HepG2 (cell line): ENCODE results near the gene PAPPA2. TPM values are rescaled to one million over a fixed set of nuclear protein-coding genes. Genes with fewer than 3 reads are reported as not detected.

Experiments
- ATAC-seq: fragments of 200-7000 bp; cut with Tn5 transposase; 3 replicates; pipeline ENCODE4 v1.9.1; 2020; ENCODE audit warnings: mild to moderate bottlenecking, moderate library complexity
- BruUV-seq: library from RNA; stranded (reverse); fragments of 400-500 nt; replicated peaks from 2 replicates; lab custom pipeline; 2021; lab: Mats Ljungman, UMichigan
- CTCF ChIA-PET: fragments of 300-600 bp; formaldehyde crosslinking; extraction: SDS; loops from one replicate; lab custom pipeline; 2021; ENCODE audit warnings: low total read pairs, inconsistent platforms, low intra/inter-chr PET ratio; lab: Yijun Ruan, JAX
- POLR2A ChIA-PET: fragments of 350-600 bp; sonication (Branson Sonifier 250); formaldehyde crosslinking; loops from one replicate; lab custom pipeline; 2020; ENCODE audit warnings: antibody characterized with exemption, inconsistent platforms; lab: Yijun Ruan, JAX
- DNase-seq: peaks from one replicate; pipeline ENCODE4 v3.0.0-alpha.2; 2015; ENCODE audit warnings: low spot score
- FAIRE-seq: peaks from 3 replicates; lab custom pipeline; 2011; peaks lifted over from hg19 to GRCh38; lab: Jason Lieb, UNC
- H2AFZ ChIP-seq: one replicate; pipeline ENCODE4 v1.6.1; 2011; ENCODE audit warnings: low read length, inconsistent platforms
- H3K27ac ChIP-seq: fragments of 300-600 bp; 3 replicates; pipeline ENCODE4 v1.8.0; 2011; ENCODE audit warnings: mixed run types, mild to moderate bottlenecking, mixed read lengths, low read length, inconsistent platforms; ENCODE audit not compliant: insufficient read depth; ENCODE audit errors: extremely low read length
- H3K27me3 ChIP-seq, 2 experiments: fragments of 200-600 bp in 1 of 2; 2 replicates in 1 of 2; 3 replicates in 1 of 2; pipeline versions ENCODE4 v1.6.0 to v1.8.0; 2011; ENCODE audit warnings: low read length in 2 of 2, mild to moderate bottlenecking in 2 of 2, moderate library complexity in 2 of 2, inconsistent platforms in 1 of 2; ENCODE audit not compliant: insufficient read depth in 2 of 2, control insufficient read depth in 1 of 2
- H3K36me3 ChIP-seq, 2 experiments: fragments of 200-600 bp in 1 of 2; replicated peaks in 1 of 2; 2 replicates in 1 of 2; 3 replicates in 1 of 2; pipeline versions ENCODE4 v1.5.1 to v1.8.0; 2011; ENCODE audit warnings: low read length in 2 of 2, inconsistent platforms in 1 of 2; ENCODE audit not compliant: insufficient read depth in 2 of 2, control insufficient read depth in 1 of 2
- H3K4me1 ChIP-seq: 2 replicates; pipeline ENCODE4 v1.5.1; 2012; ENCODE audit warnings: low read length, inconsistent platforms; ENCODE audit not compliant: insufficient read depth
- H3K4me2 ChIP-seq: 2 replicates; pipeline ENCODE4 v1.6.0; 2011; ENCODE audit warnings: low read depth, low read length, inconsistent platforms
- H3K4me3 ChIP-seq, 3 experiments: fragments of 200-600 bp in 1 of 3; sonication (generic), shearing (Covaris generic) in 1 of 3; replicated peaks in 1 of 3; 2 replicates each; pipeline ENCODE4 v1.5.1; 2011 to 2016; ENCODE audit warnings: low read length in 3 of 3, inconsistent platforms in 2 of 3, low read depth in 2 of 3, mild to moderate bottlenecking in 2 of 3, control low read depth in 1 of 3, mixed read lengths in 1 of 3; ENCODE audit not compliant: insufficient read depth in 1 of 3
- H3K79me2 ChIP-seq: one replicate; pipeline ENCODE4 v1.6.1; 2011; ENCODE audit warnings: low read length, inconsistent platforms; ENCODE audit not compliant: insufficient read depth
- H3K9ac ChIP-seq: 2 replicates; pipeline ENCODE4 v1.6.0; 2011; ENCODE audit warnings: mild to moderate bottlenecking, low read depth, low read length, inconsistent platforms; ENCODE audit not compliant: insufficient read depth
- H3K9me3 ChIP-seq: 2 replicates; pipeline ENCODE4 v1.5.1; 2012; ENCODE audit warnings: mild to moderate bottlenecking, low read length
- H4K20me1 ChIP-seq: 2 replicates; pipeline ENCODE4 v1.6.0; 2011; ENCODE audit warnings: inconsistent platforms, mild to moderate bottlenecking, low read length, moderate library complexity; ENCODE audit not compliant: insufficient read depth
- CBFB ChIP-seq: sonication (generic); formaldehyde crosslinking; IDR thresholded peaks from 2 replicates; pipeline ENCODE4 v1.4.0; 2020; ENCODE audit warnings: missing genetic modification reagents
- HNF4G ChIP-seq, 2 experiments: sonication (generic) in 1 of 2; formaldehyde crosslinking in 1 of 2; IDR thresholded peaks; 2 replicates each; pipeline versions ENCODE4 v1.4.0 to v1.6.1; 2011 to 2020; ENCODE audit warnings: borderline replicate concordance in 2 of 2, low read depth in 2 of 2, mild to moderate bottlenecking in 2 of 2, low read length in 1 of 2, missing genetic modification reagents in 1 of 2, moderate library complexity in 1 of 2
- NFE2 ChIP-seq: sonication (generic); formaldehyde crosslinking; IDR thresholded peaks from 2 replicates; pipeline ENCODE4 v1.4.0; 2020; ENCODE audit warnings: missing genetic modification reagents
- RCOR2 ChIP-seq: IDR thresholded peaks from 2 replicates; pipeline ENCODE4 v1.6.1; 2016; ENCODE audit warnings: missing biosample characterization, missing genetic modification reagents
- REXO4 ChIP-seq: sonication (generic); formaldehyde crosslinking; IDR thresholded peaks from 2 replicates; pipeline ENCODE4 v1.8.0; 2022; ENCODE audit warnings: missing genetic modification reagents, mild to moderate bottlenecking, borderline replicate concordance
- SMAD9 ChIP-seq: sonication (generic); formaldehyde crosslinking; IDR thresholded peaks from 2 replicates; pipeline ENCODE4 v1.5.1; 2020; ENCODE audit warnings: mild to moderate bottlenecking, missing genetic modification reagents
- XBP1 ChIP-seq: sonication (generic); formaldehyde crosslinking; IDR thresholded peaks from 2 replicates; pipeline ENCODE4 v1.5.0; 2020; ENCODE audit warnings: missing genetic modification reagents
- ZFP36L2 ChIP-seq: sonication (generic); formaldehyde crosslinking; IDR thresholded peaks from 2 replicates; pipeline ENCODE4 v1.4.0; 2020; ENCODE audit warnings: missing genetic modification reagents
- ZKSCAN5 ChIP-seq: sonication (generic); formaldehyde crosslinking; IDR thresholded peaks from 2 replicates; pipeline ENCODE4 v1.5.1; 2020; ENCODE audit warnings: mild to moderate bottlenecking, missing genetic modification reagents
- ZNF232 ChIP-seq: sonication (generic); formaldehyde crosslinking; IDR thresholded peaks from 2 replicates; pipeline ENCODE4 v1.4.0; 2020; ENCODE audit warnings: missing genetic modification reagents, borderline replicate concordance
- ZNF432 ChIP-seq: sonication (generic); formaldehyde crosslinking; IDR thresholded peaks from 2 replicates; pipeline ENCODE4 v1.5.0; 2020; ENCODE audit warnings: missing genetic modification reagents, mild to moderate bottlenecking, borderline replicate concordance
- ZNF773 ChIP-seq: sonication (generic); formaldehyde crosslinking; IDR thresholded peaks from 2 replicates; pipeline ENCODE4 v1.4.0; 2020; ENCODE audit warnings: missing genetic modification reagents, borderline replicate concordance
- WGBS: methylation state at CpG from one replicate; pipeline ENCODE4 v1.1.6; 2017; ENCODE audit warnings: low lambda C conversion rate; 5-methylcytosine and 5-hydroxymethylcytosine counted together
- in situ Hi-C: cut with HindIII; loops from 2 replicates; pipeline ENCODE4 v1.10.0; 2017; ENCODE audit warnings: low pct_unique_long_range_greater_than_20kb; ENCODE audit not compliant: extremely low pct_ligation_motif_present
- intact Hi-C: fragments of 100-400 bp; cut with micrococcal nuclease; formaldehyde crosslinking; loops from one replicate; pipeline ENCODE4 v1.10.0; 2022; ENCODE audit not compliant: unreplicated experiment
- polyA plus RNA-seq, 8 experiments: library from polyadenylated mRNA; depleted of rRNA in 3 of 8; stranded (reverse) in 7 of 8; unstranded in 1 of 8; fragments of >200 nt; fragmentation: Illumina TruSeq in 4 of 8; extraction: Trizol in 4 of 8; gene quantifications; 2 replicates each; pipeline versions ENCODE4 v1.2.1 to v1.2.3, GENCODE V29; 2011 to 2016; ENCODE audit warnings: low read depth in 4 of 8, missing spikeins in 1 of 8, mixed read lengths in 1 of 8; ENCODE audit not compliant: insufficient read depth in 1 of 8
- total RNA-seq, 5 experiments: library from RNA; depleted of rRNA; stranded (reverse); fragments of >200 nt; fragmentation: Illumina TruSeq; extraction: Trizol; gene quantifications; 2 replicates each; pipeline ENCODE4 v1.2.3, GENCODE V29; 2016; ENCODE audit warnings: low read depth in 1 of 5
- TF ChIP-seq, protein P1 (sequence below): sonication (generic); formaldehyde crosslinking; IDR thresholded peaks from 2 replicates; pipeline ENCODE4 v1.4.0; 2020; ENCODE audit warnings: missing genetic modification reagents
- TF ChIP-seq, protein P2 (sequence below): sonication (generic); formaldehyde crosslinking; IDR thresholded peaks from 2 replicates; pipeline ENCODE4 v1.5.0; 2020; ENCODE audit warnings: missing genetic modification reagents
- TF ChIP-seq, protein P3 (sequence below): sonication (generic); formaldehyde crosslinking; IDR thresholded peaks from 2 replicates; pipeline ENCODE4 v1.4.0; 2020; ENCODE audit warnings: missing genetic modification reagents, mild to moderate bottlenecking, borderline replicate concordance

Gene PAPPA2
- total and polyA plus RNA-seq, 2 of the 13 experiments (the other 11 are each of a cell fraction or from before 2014, with no cell fraction given): 0.01 TPM; not detected in 1

DNA sequence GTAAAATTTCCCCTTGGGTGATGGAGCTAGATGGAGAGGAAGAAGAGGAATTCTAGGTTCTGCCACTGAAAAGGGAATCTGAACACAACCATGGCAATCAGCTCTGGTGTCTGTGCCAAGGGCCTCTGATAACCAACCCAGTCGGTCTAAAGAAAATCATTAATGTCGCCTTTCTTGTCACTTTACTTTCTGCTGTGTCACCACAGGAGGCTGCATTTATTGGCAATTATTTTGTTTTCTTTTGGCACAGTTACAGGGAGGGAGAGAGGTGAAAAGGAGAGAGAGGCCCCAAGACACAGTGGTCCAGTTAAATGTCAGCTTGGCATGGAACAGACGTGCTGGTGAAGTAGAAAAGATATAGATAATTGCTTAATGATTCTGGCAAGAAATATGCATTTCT lies 414.6 kb downstream of the PAPPA2 start:
- 0 out of 5 replicates have a peak, but pooled peaks cover 0 to 3% of the 10 kb centered on the region in 2 experiments for H3K27me3 ChIP-seq
- BruUV-seq: no TSS peak
- ATAC-seq (no peak), FAIRE-seq (no peak), DNase-seq (no peak)
- H4K20me1 ChIP-seq: no peaks in the 10 kb centered on the region
- H2AFZ ChIP-seq: no peak overlapping the region
- no peaks in the 10 kb centered on the region for H3K4me1 ChIP-seq
- no peak overlapping the region for H3K9ac ChIP-seq
- TF ChIP-seq ZNF773 (CRISPR knock-in tag) (no peak), ZKSCAN5 (CRISPR knock-in tag) (no peak), ZFP36L2 (CRISPR knock-in tag) (no peak), ZNF232 (CRISPR knock-in tag) (no peak), SMAD9 (CRISPR knock-in tag) (no peak), REXO4 (CRISPR knock-in tag) (no peak), XBP1 (CRISPR knock-in tag) (no peak), RCOR2 (CRISPR knock-in tag) (no peak), HNF4G (IDR thresholded peaks at IDR 0.05; ENCODE audit: borderline replicate concordance, low read depth, low read length) (no peak), HNF4G (CRISPR knock-in tag; IDR thresholded peaks at IDR 0.05; ENCODE audit: borderline replicate concordance, low read depth) (no peak), NFE2 (CRISPR knock-in tag) (no peak), ZNF432 (CRISPR knock-in tag) (no peak), CBFB (no peak)
- TF ChIP-seq, protein P1, sequence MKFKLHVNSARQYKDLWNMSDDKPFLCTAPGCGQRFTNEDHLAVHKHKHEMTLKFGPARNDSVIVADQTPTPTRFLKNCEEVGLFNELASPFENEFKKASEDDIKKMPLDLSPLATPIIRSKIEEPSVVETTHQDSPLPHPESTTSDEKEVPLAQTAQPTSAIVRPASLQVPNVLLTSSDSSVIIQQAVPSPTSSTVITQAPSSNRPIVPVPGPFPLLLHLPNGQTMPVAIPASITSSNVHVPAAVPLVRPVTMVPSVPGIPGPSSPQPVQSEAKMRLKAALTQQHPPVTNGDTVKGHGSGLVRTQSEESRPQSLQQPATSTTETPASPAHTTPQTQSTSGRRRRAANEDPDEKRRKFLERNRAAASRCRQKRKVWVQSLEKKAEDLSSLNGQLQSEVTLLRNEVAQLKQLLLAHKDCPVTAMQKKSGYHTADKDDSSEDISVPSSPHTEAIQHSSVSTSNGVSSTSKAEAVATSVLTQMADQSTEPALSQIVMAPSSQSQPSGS (CRISPR knock-in tag): no peak
- TF ChIP-seq, protein P2, sequence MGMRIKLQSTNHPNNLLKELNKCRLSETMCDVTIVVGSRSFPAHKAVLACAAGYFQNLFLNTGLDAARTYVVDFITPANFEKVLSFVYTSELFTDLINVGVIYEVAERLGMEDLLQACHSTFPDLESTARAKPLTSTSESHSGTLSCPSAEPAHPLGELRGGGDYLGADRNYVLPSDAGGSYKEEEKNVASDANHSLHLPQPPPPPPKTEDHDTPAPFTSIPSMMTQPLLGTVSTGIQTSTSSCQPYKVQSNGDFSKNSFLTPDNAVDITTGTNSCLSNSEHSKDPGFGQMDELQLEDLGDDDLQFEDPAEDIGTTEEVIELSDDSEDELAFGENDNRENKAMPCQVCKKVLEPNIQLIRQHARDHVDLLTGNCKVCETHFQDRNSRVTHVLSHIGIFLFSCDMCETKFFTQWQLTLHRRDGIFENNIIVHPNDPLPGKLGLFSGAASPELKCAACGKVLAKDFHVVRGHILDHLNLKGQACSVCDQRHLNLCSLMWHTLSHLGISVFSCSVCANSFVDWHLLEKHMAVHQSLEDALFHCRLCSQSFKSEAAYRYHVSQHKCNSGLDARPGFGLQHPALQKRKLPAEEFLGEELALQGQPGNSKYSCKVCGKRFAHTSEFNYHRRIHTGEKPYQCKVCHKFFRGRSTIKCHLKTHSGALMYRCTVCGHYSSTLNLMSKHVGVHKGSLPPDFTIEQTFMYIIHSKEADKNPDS (CRISPR knock-in tag): no peak
- TF ChIP-seq, protein P3, sequence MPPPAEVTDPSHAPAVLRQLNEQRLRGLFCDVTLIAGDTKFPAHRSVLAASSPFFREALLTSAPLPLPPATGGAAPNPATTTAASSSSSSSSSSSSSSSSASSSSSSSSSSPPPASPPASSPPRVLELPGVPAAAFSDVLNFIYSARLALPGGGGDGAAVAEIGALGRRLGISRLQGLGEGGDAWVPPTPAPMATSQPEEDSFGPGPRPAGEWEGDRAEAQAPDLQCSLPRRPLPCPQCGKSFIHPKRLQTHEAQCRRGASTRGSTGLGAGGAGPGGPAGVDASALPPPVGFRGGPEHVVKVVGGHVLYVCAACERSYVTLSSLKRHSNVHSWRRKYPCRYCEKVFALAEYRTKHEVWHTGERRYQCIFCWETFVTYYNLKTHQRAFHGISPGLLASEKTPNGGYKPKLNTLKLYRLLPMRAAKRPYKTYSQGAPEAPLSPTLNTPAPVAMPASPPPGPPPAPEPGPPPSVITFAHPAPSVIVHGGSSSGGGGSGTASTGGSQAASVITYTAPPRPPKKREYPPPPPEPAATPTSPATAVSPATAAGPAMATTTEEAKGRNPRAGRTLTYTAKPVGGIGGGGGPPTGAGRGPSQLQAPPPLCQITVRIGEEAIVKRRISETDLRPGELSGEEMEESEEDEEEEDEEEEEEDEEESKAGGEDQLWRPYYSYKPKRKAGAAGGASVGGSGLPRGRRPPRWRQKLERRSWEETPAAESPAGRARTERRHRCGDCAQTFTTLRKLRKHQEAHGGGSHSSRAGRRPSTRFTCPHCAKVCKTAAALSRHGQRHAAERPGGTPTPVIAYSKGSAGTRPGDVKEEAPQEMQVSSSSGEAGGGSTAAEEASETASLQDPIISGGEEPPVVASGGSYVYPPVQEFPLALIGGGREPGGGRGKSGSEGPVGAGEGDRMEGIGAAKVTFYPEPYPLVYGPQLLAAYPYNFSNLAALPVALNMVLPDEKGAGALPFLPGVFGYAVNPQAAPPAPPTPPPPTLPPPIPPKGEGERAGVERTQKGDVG (CRISPR knock-in tag): no peak
- no peak overlapping the region for H3K4me3 ChIP-seq
- H3K79me2 ChIP-seq: no peaks in the 10 kb centered on the region
- 0% methylated on average over 3 of the region's 3 CpGs for WGBS
- no peaks in the 10 kb centered on the region for H3K9me3 ChIP-seq
- ChIA-PET CTCF (no interaction called here), POLR2A (no interaction called here)
- no peaks in the 10 kb centered on the region for H3K36me3 ChIP-seq
- H3K27ac ChIP-seq: no peak overlapping the region
- in situ Hi-C loops: loop anchor here (25.0 kb wide), 1 partner anchor 910 kb away; no protein-coding TSS in a partner anchor
- H3K4me2 ChIP-seq: no peak overlapping the region
- intact Hi-C loops: no loop called here
